Esophagus squamous epithelium (tissue), 5 donors: ENCODE results near the gene GNG2. TPM values are rescaled to one million over a fixed set of nuclear protein-coding genes. Genes with fewer than 3 reads are reported as not detected.

Experiments used
- DNase-seq: peaks from one replicate; lab custom pipeline; 2025; lab: John Stamatoyannopoulos, UW
- H3K27ac ChIP-seq, 4 donors: fragments of 200-600 bp; sonication (generic); one replicate each; pipeline ENCODE4 v1.5.1; 2016 to 2019; ENCODE audit warnings: mild to moderate bottlenecking in 1 of 4
- H3K27me3 ChIP-seq, 4 donors: fragments of 200-600 bp; sonication (generic); 1 replicate in 3 of 4; 2 replicates in 1 of 4; pipeline versions ENCODE4 v1.5.1 to v1.6.0; 2017 to 2021; ENCODE audit warnings: antibody characterized with exemption in 1 of 4
- H3K36me3 ChIP-seq, 3 donors: fragments of 200-600 bp; sonication (generic); one replicate each; pipeline ENCODE4 v1.5.1; 2016 to 2019
- H3K4me1 ChIP-seq, 3 donors: fragments of 200-600 bp; sonication (generic); one replicate each; pipeline ENCODE4 v1.5.1; 2017 to 2019
- H3K4me3 ChIP-seq, 4 donors: fragments of 200-600 bp; sonication (generic); 1 replicate in 3 of 4; 2 replicates in 1 of 4; pipeline ENCODE4 v1.5.1; 2016 to 2019; ENCODE audit warnings: mild to moderate bottlenecking in 2 of 4, moderate library complexity in 1 of 4
- H3K9me3 ChIP-seq, 3 donors: fragments of 200-600 bp; sonication (generic); one replicate each; pipeline ENCODE4 v1.5.1; 2016 to 2019
- CTCF ChIP-seq, 6 experiments: fragments of 450-650 bp in 4 of 6; fragments of 200-600 bp in 2 of 6; sonication (generic) in 2 of 6; IDR thresholded peaks; one replicate each; pipeline ENCODE4 v1.5.1; 2016 to 2019; ENCODE audit warnings: antibody characterized with exemption in 6 of 6, mild to moderate bottlenecking in 4 of 6, moderate library complexity in 4 of 6
- POLR2A ChIP-seq, 4 donors: fragments of 450-650 bp; IDR thresholded peaks; one replicate each; pipeline ENCODE4 v1.6.1; 2017; ENCODE audit warnings: antibody characterized with exemption in 4 of 4, mild to moderate bottlenecking in 4 of 4, moderate library complexity in 3 of 4
- whole genome bisulfite sequencing, 2 donors: methylation state at CpG; one replicate each; pipeline ENCODE4 v1.1.5; 2018; 5-methylcytosine and 5-hydroxymethylcytosine counted together
- intact Hi-C: fragments of 100-400 bp; cut with DNase I; formaldehyde crosslinking; loops from one replicate; pipeline ENCODE4 v1.15.0; 2022
- total RNA-seq, 4 donors: library from RNA; depleted of rRNA; stranded (reverse); fragments of >200 nt; gene quantifications; one replicate each; pipeline ENCODE4 v1.1.0, GENCODE V29; 2016
- donor health status: DM: yes; HTN: yes; CAD: no.

GNG2 gene
- total RNA-seq, 4 donors from 2014 or later, result 1.5 to 8.8 (median 3.7) TPM

DNA sequence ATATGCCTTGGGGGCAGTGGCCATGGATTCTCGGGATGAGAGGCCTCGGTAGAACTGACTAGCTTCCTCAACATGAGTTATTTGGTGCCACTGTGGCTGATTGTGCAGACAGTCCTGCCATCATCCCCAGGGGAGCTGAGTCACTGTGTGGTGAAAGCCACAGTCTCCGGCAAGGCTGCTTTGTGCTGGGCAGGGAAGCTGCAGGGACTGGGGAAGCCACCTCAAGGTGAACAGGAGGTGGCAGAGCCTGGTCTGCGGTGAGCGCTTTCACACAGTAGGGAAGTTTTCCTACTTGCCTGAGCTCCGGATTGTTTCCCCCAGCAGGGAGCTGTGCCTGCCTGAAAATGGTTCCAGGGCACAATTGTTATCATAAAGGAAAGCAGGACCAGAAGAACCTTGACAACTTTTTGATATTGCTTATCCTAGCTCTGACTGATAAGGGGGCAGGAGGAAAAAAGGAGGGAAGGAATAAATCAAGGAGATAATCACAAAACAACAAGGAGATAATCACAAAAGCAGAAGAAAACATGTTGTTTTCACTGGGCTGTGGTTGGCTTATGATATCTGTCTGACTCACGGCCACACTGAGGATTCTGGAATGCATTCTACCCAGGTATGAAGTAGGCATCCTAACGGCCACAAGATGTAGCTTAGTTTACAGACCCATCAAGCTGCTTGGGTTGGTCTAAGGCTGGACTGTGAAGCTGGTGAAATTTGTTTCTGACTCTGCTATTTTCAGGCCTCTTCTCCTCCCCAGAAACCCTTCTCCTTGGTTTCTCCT lies 32.2 kb upstream of the GNG2 start:
- DNase-seq, result no peak
- Histone ChIP-seq H3K4me3 (no peak overlapping the region), H3K36me3 (no peaks in the 10 kb centered on the region), H3K4me1 (no peaks in the 10 kb centered on the region), H3K27me3 (no peaks in the 10 kb centered on the region), H3K9me3 (peaks cover 0 to 8% (median 7%) of the 10 kb centered on the region in 3 donors), H3K27ac (no peak overlapping the region)
- 41 to 42% methylated on average over 4 to 7 of the region's 8 CpGs for WGBS, 2 donors
- no peak for TF ChIP-seq CTCF (IDR thresholded peaks at IDR 0.05)
- no peak for TF ChIP-seq POLR2A (IDR thresholded peaks at IDR 0.05)
- intact Hi-C loops, result no loop called here

GRCh38 chr14:51834240-51834639 lies 26.2 kb upstream of the GNG2 start:
- H3K36me3 ChIP-seq, result no peaks in the 10 kb centered on the region
- 61 to 66% methylated on average over 4 to 8 of the region's 8 CpGs for WGBS, 2 donors
- intact Hi-C loops, result no loop called here
- H3K4me1 ChIP-seq, result no peaks in the 10 kb centered on the region
- no peak for DNase-seq
- no peak for TF ChIP-seq POLR2A (IDR thresholded peaks at IDR 0.05)
- TF ChIP-seq CTCF (IDR thresholded peaks at IDR 0.05), result no peak
- H3K9me3 ChIP-seq, result peaks cover 0 to 8% (median 7%) of the 10 kb centered on the region in 3 donors
- H3K27ac ChIP-seq, result no peak overlapping the region
- no peak overlapping the region for H3K4me3 ChIP-seq
- H3K27me3 ChIP-seq, result peaks cover 0 to 7% (median 0%) of the 10 kb centered on the region in 4 donors

DNA sequence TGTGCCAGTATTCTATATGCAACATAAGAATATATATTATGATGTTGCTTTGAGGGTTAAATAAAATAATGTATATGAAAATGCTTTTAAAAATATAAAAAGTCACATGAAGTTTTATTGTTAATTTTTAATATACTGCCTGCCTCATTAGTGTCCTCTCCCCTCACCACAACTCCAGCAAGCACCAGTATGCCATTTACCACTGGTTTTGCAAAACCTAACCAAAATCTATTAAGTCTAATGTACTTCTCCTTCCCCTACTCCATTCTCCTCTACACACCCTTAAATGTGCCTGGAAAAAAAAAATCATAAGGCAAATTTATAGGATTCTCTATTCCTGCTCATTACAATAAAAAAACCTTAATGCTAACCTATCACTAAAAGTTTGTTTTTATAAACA lies 24.0 kb upstream of the GNG2 start:
- no peak for TF ChIP-seq POLR2A (IDR thresholded peaks at IDR 0.05)
- no peak for TF ChIP-seq CTCF (IDR thresholded peaks at IDR 0.05)
- H3K9me3 ChIP-seq, result peaks cover 0 to 8% (median 7%) of the 10 kb centered on the region in 3 donors
- no peak overlapping the region for H3K27ac ChIP-seq
- no peak overlapping the region for H3K4me3 ChIP-seq
- peaks cover 0 to 7% (median 0%) of the 10 kb centered on the region in 4 donors for H3K27me3 ChIP-seq
- H3K4me1 ChIP-seq, result no peaks in the 10 kb centered on the region
- DNase-seq, result no peak
- intact Hi-C loops, result no loop called here
- H3K36me3 ChIP-seq, result no peaks in the 10 kb centered on the region

DNA sequence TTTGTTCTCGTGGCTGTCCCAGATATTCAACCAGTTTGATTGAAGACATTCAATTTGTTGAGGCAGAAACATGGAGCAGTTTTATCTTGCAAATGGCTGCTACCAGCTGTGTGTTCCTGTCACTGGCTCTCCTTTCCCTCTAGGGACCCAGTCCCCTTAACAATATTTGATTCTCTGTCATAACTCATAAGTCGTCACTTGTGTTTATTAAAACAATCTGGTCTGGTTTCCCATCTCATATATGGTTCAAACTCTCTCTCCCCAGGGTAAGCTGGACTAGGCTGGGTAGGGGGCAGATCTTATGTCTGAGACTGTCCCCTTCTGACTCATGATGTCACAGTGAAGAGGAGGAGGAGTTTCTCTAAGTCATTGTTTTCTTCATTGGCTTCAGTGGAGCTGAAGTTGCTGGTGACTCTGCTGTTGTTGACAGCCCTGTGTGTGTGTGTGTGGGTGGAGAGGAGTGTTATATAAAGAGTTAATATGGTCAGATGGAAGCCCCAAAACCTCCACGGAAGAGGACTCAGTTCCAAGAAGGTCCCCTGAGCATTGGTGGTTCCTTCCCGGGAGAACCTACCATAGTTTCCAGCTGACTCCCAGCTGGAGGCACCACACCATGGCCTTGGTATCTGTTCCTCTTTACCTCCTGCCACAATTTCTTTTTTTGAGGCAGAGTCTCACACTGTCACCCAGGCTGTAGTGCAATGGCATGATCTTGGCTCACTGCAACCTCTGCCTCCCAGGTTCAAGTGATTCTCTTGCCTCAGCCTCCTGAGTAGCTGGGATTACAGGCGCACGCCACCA lies 16.1 kb upstream of the GNG2 start:
- H3K36me3 ChIP-seq, result no peaks in the 10 kb centered on the region
- TF ChIP-seq POLR2A (IDR thresholded peaks at IDR 0.05) (no peak), CTCF (IDR thresholded peaks at IDR 0.05) (no peak)
- intact Hi-C loops, result no loop called here
- H3K27me3 ChIP-seq, result no peaks in the 10 kb centered on the region
- no peak for DNase-seq
- no peak overlapping the region for H3K27ac ChIP-seq
- no peaks in the 10 kb centered on the region for H3K9me3 ChIP-seq
- peaks cover 0 to 13% (median 2%) of the 10 kb centered on the region in 3 donors for H3K4me1 ChIP-seq
- no peak overlapping the region for H3K4me3 ChIP-seq
- WGBS, 2 donors, result 76 to 77% methylated on average over 6 of the region's 6 CpGs

- DNase-seq, result no peak
- H3K4me3 ChIP-seq, result no peak overlapping the region
- intact Hi-C loops, result no loop called here
- peaks cover 0 to 13% (median 2%) of the 10 kb centered on the region in 3 donors for H3K4me1 ChIP-seq
- no peaks in the 10 kb centered on the region for H3K36me3 ChIP-seq
- no peak overlapping the region for H3K27ac ChIP-seq
- H3K9me3 ChIP-seq, result no peaks in the 10 kb centered on the region
- 77 to 80% methylated on average over 3 of the region's 3 CpGs for WGBS, 2 donors
- no peak for TF ChIP-seq POLR2A (IDR thresholded peaks at IDR 0.05)
- TF ChIP-seq CTCF (IDR thresholded peaks at IDR 0.05), result no peak
- no peaks in the 10 kb centered on the region for H3K27me3 ChIP-seq
Measured at GRCh38 chr14:51845811-51846210, 14.6 kb upstream of the GNG2 start.
